Neutrophil (primary cell): ENCODE data around the gene MANF.

Experiments
- H3K27ac ChIP-seq: fragments of 200-600 bp; sonication (generic); 2 replicates; pipeline ENCODE4 v1.5.1; 2016; ENCODE audit warnings: mild to moderate bottlenecking, moderate library complexity
- H3K27me3 ChIP-seq: fragments of 200-600 bp; sonication (generic); 2 replicates; pipeline ENCODE4 v1.6.0; 2016; ENCODE audit warnings: mild to moderate bottlenecking
- H3K36me3 ChIP-seq: fragments of 200-600 bp; sonication (generic); 2 replicates; pipeline ENCODE4 v1.5.1; 2017
- H3K4me1 ChIP-seq, 2 experiments: fragments of 200-600 bp in 1 of 2; sonication (generic) in 1 of 2; 1 replicate in 1 of 2; 2 replicates in 1 of 2; pipeline versions ENCODE4 v1.5.1 to v1.6.1; 2013 to 2016; ENCODE audit warnings: low read depth in 1 of 2, low read length in 1 of 2, mild to moderate bottlenecking in 1 of 2, moderate library complexity in 1 of 2; ENCODE audit not compliant: control insufficient read depth in 1 of 2, insufficient read depth in 1 of 2
- H3K4me3 ChIP-seq, 2 experiments: fragments of 200-600 bp in 1 of 2; sonication (generic) in 1 of 2; 1 replicate in 1 of 2; 2 replicates in 1 of 2; pipeline ENCODE4 v1.5.1; 2013 to 2016; ENCODE audit warnings: low read depth in 1 of 2, low read length in 1 of 2, mild to moderate bottlenecking in 1 of 2, moderate library complexity in 1 of 2
- H3K9me3 ChIP-seq: fragments of 200-600 bp; sonication (generic); 2 replicates; pipeline ENCODE4 v1.5.1; 2016
- TF ChIP-seq, protein P1 (sequence below): fragments of 200-600 bp; sonication (generic); IDR thresholded peaks from 2 replicates; pipeline ENCODE4 v1.5.1; 2016; ENCODE audit warnings: antibody characterized with exemption

The MANF gene

DNA sequence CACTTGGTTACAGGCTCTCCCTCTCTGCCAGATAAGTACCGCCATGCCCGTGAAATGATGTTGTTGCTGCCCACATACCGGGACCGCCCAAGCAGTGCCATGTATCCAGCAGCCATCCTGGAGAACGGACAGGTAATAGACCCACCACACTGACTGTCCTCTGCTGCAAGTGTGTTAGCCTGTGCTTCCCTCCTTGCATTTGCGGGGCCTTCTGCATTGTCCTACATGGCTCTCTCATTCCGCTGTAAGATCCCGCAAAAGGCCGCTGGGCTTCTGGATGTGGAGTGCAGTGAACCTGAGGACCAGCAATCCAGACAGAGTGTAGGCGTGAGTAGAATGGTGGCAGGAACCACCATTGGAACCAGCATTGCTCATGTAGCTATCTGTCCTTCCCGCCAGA lies 10.6 kb upstream of the MANF start:
- Histone ChIP-seq H3K27me3 (no peaks in the 10 kb centered on the region), H3K27ac (no peak overlapping the region), H3K4me1 (no peaks in the 10 kb centered on the region), H3K4me3 (no peak overlapping the region), H3K9me3 (no peaks in the 10 kb centered on the region), H3K36me3 (no peaks in the 10 kb centered on the region)
- TF ChIP-seq, protein P1, sequence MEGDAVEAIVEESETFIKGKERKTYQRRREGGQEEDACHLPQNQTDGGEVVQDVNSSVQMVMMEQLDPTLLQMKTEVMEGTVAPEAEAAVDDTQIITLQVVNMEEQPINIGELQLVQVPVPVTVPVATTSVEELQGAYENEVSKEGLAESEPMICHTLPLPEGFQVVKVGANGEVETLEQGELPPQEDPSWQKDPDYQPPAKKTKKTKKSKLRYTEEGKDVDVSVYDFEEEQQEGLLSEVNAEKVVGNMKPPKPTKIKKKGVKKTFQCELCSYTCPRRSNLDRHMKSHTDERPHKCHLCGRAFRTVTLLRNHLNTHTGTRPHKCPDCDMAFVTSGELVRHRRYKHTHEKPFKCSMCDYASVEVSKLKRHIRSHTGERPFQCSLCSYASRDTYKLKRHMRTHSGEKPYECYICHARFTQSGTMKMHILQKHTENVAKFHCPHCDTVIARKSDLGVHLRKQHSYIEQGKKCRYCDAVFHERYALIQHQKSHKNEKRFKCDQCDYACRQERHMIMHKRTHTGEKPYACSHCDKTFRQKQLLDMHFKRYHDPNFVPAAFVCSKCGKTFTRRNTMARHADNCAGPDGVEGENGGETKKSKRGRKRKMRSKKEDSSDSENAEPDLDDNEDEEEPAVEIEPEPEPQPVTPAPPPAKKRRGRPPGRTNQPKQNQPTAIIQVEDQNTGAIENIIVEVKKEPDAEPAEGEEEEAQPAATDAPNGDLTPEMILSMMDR = no peak

DNA sequence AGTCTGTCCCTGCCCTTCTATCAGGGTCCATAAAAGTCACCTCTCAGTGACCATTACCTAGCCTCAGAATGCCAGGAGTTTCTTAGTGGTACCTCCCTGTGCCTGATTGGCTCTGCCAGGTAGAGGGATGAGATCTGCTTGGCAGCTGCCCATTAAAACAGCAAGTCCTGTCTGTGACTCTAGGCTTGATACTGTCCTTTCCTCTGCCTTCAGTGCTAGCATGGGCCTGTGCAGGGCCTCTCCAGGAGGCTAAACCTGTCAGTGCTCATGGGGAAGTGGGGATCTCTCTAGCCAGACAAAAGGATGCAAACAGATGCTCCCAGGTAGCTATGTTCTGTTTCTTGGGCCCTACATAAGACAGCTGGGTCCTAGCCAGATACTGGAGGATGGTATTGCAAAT lies 10.0 kb upstream of the MANF start:
- Histone ChIP-seq H3K4me1 (no peaks in the 10 kb centered on the region), H3K4me3 (no peak overlapping the region), H3K9me3 (no peaks in the 10 kb centered on the region), H3K36me3 (no peaks in the 10 kb centered on the region), H3K27ac (no peak overlapping the region), H3K27me3 (no peaks in the 10 kb centered on the region)
- TF ChIP-seq, protein P1 = no peak

DNA sequence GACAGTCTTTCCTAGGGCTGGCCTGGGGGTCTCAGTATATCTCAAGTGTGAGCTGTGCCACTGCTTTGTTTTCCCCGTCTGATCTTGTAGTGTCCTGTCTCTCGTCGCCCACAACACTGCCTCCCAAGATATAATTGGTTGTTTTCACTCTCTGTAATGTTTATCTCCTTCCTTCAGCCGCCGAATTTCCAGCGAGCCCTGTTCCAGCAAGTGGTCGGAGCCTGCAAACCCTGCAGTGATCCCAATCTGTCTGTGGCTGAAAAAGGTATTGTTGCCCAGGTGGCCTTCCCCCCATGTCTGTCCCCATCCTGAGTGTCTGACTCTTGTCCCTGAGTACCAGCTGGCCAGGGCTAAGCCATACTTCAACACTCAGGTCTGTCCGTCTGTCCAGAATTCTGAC lies 9.5 kb upstream of the MANF start:
- no peaks in the 10 kb centered on the region for H3K36me3 ChIP-seq
- H3K4me3 ChIP-seq = no peak overlapping the region
- no peaks in the 10 kb centered on the region for H3K27me3 ChIP-seq
- H3K9me3 ChIP-seq = no peaks in the 10 kb centered on the region
- TF ChIP-seq, protein P1 = no peak
- no peaks in the 10 kb centered on the region for H3K4me1 ChIP-seq
- no peak overlapping the region for H3K27ac ChIP-seq

DNA sequence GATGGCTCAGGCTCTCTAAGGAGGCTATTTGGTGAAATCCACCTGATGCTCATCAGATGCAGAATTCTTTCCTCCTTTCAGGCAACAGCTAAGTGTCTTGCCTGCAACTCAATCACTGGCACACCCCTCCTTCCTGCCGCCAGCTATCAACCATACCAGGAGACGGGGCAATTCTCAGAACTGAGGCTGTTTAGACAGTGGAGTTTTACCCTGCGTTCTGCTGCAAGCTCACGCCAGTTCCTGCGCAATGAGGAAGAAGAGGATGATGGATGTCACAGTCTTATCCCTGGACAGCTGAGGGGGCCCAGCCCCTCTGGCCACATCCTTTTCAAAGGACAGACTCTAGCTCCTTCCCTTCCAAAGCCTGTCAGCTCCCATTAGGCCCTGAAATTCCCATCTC lies 7.0 kb upstream of the MANF start:
- no peaks in the 10 kb centered on the region for H3K9me3 ChIP-seq
- no peaks in the 10 kb centered on the region for H3K36me3 ChIP-seq
- no peak overlapping the region for H3K4me3 ChIP-seq
- H3K27me3 ChIP-seq = no peaks in the 10 kb centered on the region
- H3K27ac ChIP-seq = no peak overlapping the region
- TF ChIP-seq, protein P1 = no peak
- H3K4me1 ChIP-seq = peaks cover 0 to 4% of the 10 kb centered on the region in 2 experiments

DNA sequence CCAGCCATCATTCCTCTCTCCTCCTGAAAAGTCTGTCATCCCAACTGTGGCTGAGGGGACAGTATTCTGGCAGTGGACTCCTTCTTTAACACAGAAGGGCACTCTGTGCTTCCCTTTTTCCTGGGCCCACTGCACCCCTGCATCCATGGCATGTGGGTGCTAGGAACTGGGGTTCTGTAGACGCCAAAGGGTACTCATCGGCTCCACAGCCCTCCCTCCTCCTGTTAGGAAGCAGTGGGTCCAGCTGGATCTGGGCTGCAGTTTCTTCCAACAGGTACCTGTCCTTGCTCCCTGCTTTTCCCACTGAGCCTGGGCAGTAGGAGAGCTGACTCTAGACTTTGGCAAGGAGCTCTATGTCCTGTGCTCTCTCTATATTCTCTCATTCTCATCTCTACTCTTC lies 6.4 kb upstream of the MANF start:
- no peak overlapping the region for H3K4me3 ChIP-seq
- H3K4me1 ChIP-seq = peaks cover 0 to 4% of the 10 kb centered on the region in 2 experiments
- no peaks in the 10 kb centered on the region for H3K27me3 ChIP-seq
- H3K27ac ChIP-seq = no peak overlapping the region
- TF ChIP-seq, protein P1 = no peak
- no peaks in the 10 kb centered on the region for H3K9me3 ChIP-seq
- no peaks in the 10 kb centered on the region for H3K36me3 ChIP-seq

DNA sequence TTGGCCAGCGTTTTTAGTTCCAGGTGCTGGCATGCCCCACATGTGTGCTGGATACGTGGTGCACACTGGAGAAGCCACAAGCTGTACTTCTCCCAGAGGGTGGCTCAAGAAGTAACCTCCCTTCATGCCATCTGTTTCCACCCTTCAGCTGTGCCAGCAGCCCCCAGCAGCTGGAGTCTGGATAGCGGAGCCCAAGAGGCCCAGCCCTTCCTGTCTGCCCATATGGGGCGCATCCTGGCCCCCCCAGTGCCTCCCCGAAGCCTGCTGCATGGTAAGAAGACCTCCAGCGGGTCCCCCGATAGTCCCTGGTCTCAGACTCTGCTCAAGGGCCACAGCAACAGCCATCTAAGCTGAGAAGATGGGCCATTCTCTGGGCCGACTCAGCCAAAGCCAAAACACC lies 5.8 kb upstream of the MANF start:
- no peaks in the 10 kb centered on the region for H3K36me3 ChIP-seq
- H3K27ac ChIP-seq = no peak overlapping the region
- H3K4me1 ChIP-seq = peaks cover 5 to 10% of the 10 kb centered on the region in 2 experiments
- TF ChIP-seq, protein P1 = no peak
- no peaks in the 10 kb centered on the region for H3K27me3 ChIP-seq
- no peaks in the 10 kb centered on the region for H3K9me3 ChIP-seq
- H3K4me3 ChIP-seq = no peak overlapping the region
